HG03066 (cell line): ENCODE results near the gene KRTAP5-8.
"Not testable (repeated sequence)": the region's sequence is repeated elsewhere in the genome, so short reads cannot be mapped to it uniquely, and the experiment has no call there.

ENCODE experiments used
- ATAC-seq: cut with Tn5 transposase; IDR thresholded peaks from one replicate; pipeline ENCODE4 v1.9.1; 2021; ENCODE audit warnings: low read depth; ENCODE audit not compliant: unreplicated experiment

Gene KRTAP5-8

GRCh38 chr11:71542879-71543777 is 5.3 kb downstream of the KRTAP5-8 start:
- no peak for ATAC-seq

GRCh38 chr11:71543866-71544265 is 6.0 kb downstream of the KRTAP5-8 start:
- ATAC-seq, result no peak

GRCh38 chr11:71544525-71545214 is 6.8 kb downstream of the KRTAP5-8 start:
- ATAC-seq, result no peak

- no peak for ATAC-seq
Observed at GRCh38 chr11:71545405-71545966, 7.7 kb downstream of the KRTAP5-8 start.

GRCh38 chr11:71548120-71548519 is 10.3 kb downstream of the KRTAP5-8 start, which contains the start of gene KRTAP5-9:
Gene KRTAP5-9, plus strand, starts transcription at chr11:71548420. Its CDS starts 238 bp downstream, at chr11:71548658.
- no peak for ATAC-seq

GRCh38 chr11:71548716-71549151 is 10.9 kb downstream of the KRTAP5-8 start:
- no peak for ATAC-seq

GRCh38 chr11:71551711-71552110 is 13.9 kb downstream of the KRTAP5-8 start:
- no peak for ATAC-seq

- no peak for ATAC-seq
Observed at GRCh38 chr11:71554996-71555395, 17.2 kb downstream of the KRTAP5-8 start.

- no peak for ATAC-seq
Observed at GRCh38 chr11:71555508-71555907, 17.7 kb downstream of the KRTAP5-8 start.

GRCh38 chr11:71556018-71556417 is 18.2 kb downstream of the KRTAP5-8 start:
- ATAC-seq, result no peak

- ATAC-seq, result no peak
Observed at GRCh38 chr11:71557257-71557656, 19.4 kb downstream of the KRTAP5-8 start.

- ATAC-seq, result no peak
Observed at GRCh38 chr11:71558996-71559395, 21.2 kb downstream of the KRTAP5-8 start.

GRCh38 chr11:71562120-71562519 is 24.3 kb downstream of the KRTAP5-8 start:
- ATAC-seq, result no peak

GRCh38 chr11:71563406-71563805 is 25.6 kb downstream of the KRTAP5-8 start:
- ATAC-seq, result no peak

- no peak for ATAC-seq
Observed at GRCh38 chr11:71564430-71564829, 26.6 kb downstream of the KRTAP5-8 start.

- ATAC-seq, result no peak
Observed at GRCh38 chr11:71565263-71565662, 27.4 kb downstream of the KRTAP5-8 start, which contains the start of gene KRTAP5-10. Gene KRTAP5-10, plus strand, starts transcription at chr11:71565563. Its CDS starts 25 bp downstream, at chr11:71565588.

- no peak for ATAC-seq
Observed at GRCh38 chr11:71566081-71566620, 28.3 kb downstream of the KRTAP5-8 start.

- ATAC-seq, result not testable (repeated sequence)
Observed at GRCh38 chr11:71566626-71567599, 29.1 kb downstream of the KRTAP5-8 start.

- not testable (repeated sequence) for ATAC-seq
Observed at GRCh38 chr11:71567633-71568032, 29.8 kb downstream of the KRTAP5-8 start.
